EH (cell line): Measurements from ENCODE around the gene PLRG1.
A peak's percentile ranks its signal among the peaks of the same experiment; 100 is the strongest.
"Not testable (repeated sequence)": the region's sequence is repeated elsewhere in the genome, so short reads cannot be mapped to it uniquely, and the experiment has no call there.

Experiments used
- DNase-seq: peaks from one replicate; pipeline ENCODE4 v3.0.0-alpha.2; 2015; ENCODE audit warnings: low read depth

The PLRG1 gene

GRCh38 chr4:154549894-154550790 is at the start of gene PLRG1:
TSS of gene PLRG1 (minus strand) at chr4:154550400. CDS start at chr4:154550308, 92 bp downstream.
- peak; percentile 95 for DNase-seq

DNA sequence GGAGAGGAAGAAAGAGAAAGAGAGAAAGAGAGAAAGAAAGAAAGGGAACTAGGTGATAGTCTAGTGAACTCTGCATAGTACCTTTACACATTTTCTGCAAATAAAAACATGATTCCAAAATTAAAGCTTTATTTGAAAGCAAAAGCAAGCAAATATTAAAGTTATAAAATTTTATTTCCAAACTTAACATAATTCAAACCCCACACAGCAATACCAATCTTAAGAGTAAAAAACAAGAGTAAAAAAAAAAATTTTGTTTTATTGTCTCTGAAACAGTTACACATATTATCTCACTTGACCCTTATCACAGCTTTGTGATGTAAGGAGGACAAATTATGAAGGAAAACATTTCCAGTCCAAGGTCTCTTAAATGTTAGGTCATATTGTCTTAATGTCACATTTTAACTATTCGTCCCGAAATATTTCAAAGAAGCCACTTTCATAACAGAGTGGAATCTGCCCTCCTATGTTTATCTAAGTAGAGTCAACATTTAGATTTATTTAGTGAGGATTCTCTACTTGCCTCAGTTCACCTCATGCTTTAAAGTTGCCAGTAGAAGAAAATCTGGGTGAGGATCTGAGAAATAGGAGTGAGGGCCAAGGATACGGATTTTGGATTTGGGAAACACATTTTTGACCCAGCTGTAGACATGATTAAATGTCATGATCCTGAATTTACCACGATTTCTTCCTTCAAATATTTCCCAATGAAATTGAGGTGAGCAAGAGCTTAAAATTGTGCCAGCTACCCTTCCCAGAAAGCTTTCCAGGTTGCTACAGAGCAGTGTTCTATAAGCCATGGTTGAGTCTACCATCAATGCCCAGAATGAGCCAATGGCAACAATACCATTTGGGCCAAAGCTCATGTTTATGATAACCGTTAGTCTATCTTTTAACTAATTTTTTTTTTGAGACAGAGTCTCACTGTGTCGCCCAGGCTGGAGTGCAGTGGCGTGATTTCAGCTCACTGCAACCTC is 47.9 kb upstream of the PLRG1 start:
- no peak for DNase-seq

- not testable (repeated sequence) for DNase-seq
Measured at GRCh38 chr4:154597281-154597680, 47.1 kb upstream of the PLRG1 start.

GRCh38 chr4:154595807-154596206 is 45.6 kb upstream of the PLRG1 start:
- DNase-seq: no peak

GRCh38 chr4:154594343-154594742 is 44.1 kb upstream of the PLRG1 start:
- DNase-seq: not testable (repeated sequence)

GRCh38 chr4:154593868-154594267 is 43.7 kb upstream of the PLRG1 start:
- no peak for DNase-seq

DNA sequence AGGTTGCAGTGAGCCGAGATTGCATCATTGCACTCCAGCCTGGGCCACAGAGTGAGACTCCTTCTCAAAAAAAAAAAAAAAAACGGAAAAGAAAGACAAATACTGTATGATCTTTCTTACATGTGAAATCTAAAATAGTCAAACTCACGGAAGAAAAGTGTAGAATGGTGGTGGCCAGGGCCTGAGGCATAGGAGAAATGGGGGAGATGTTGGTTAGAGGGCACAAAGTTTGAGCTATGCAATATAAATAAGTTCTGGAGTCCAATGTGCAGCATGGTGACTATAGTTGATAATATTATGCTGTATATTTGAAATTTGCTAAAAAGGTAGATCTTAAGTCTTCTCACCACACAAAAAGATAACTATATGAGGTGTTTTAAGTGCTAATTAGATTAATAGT is 41.7 kb upstream of the PLRG1 start:
- DNase-seq: no peak

DNA sequence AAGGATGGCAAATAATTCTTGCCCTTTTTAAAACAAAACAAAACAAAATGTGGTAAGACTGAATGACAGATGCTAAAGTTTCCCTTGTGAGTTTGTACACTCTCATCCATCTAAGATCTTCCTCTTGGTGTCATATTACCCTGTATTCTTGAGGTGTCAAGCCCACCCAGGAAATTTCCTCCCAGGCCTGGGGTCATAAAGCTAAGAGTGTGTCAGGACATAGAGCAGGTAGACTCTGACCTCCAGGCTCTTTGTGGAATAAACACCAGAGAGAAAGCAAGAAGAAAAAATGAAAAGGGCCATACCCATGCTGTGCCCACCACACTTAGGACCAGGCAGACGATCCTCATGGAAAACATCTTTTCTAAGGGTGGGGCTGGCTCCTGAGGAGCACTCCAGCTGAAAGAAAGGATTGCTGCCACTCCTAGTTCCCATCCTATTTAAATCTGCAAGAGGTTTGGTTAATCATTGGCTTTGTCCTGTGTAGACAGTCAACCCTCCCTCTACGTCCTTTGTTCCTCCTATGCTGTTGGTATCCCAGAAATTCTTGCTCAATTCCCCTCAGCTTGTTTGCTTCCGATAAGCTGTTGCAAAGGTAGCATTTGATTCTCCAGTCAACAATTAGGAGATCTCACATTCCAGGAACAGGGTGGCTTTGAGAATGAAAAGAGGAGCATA is 40.3 kb upstream of the PLRG1 start, which contains the start of gene FGA:
TSS of gene FGA (minus strand) at position 414 of the 678 bp plus-strand sequence. CDS start at position 359, 55 bp downstream.
- DNase-seq: no peak

GRCh38 chr4:154589296-154590197 is 39.3 kb upstream of the PLRG1 start:
- DNase-seq: no peak

DNA sequence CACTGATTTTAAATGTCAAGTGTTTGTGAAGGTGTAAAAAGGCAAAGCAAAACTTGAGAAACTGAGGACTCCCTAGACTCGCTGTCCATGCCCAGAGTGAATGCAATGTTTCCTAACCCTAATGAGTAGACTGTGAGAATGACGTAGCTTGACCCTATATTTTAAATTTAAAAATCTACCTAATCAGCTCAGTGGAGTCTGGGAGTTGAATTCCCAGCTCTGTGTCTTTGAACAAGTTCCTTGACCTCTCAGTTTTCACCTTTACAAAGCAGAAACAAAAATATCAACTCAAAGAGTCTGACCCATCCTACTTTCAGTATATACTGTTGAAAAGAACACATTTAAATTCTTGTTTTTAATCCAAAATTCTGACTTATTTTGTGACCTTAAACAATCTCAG is 38.0 kb upstream of the PLRG1 start:
- no peak for DNase-seq

- DNase-seq: no peak
Measured at GRCh38 chr4:154586296-154587033, 36.3 kb upstream of the PLRG1 start.

DNA sequence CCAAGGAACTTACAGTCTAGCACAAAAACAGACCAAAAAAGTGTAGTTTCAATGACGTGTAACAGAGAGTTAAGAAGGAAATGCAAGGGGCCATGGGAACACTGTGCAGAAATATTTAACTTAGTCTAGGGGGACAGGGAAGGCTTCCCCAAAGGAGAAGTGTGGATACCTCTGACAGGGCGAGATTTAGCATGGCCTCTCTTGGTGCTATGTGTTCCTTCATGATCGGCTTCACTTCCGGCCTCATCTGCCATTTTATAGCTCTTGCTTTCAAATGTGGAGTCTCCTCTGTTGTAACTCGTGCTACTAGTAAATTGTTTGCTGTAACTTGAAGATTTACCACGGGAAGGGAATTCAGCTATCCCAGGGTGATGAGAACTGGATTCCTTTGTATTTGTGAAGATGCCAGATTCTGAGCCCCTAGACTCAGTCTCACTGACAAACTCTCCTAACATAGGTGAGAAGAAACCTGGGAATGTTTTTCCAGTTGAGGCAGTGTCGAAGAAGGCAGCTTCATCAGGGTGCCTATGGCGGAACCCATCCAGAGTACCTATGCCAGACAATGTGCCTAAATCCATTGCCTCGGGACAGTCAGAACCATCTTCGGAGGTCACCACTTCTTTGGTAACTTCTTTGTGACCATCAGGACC is 35.3 kb upstream of the PLRG1 start:
- no peak for DNase-seq

GRCh38 chr4:154584259-154584658 is 34.1 kb upstream of the PLRG1 start:
- DNase-seq: no peak

- no peak for DNase-seq
Measured at GRCh38 chr4:154583677-154584076, 33.5 kb upstream of the PLRG1 start.

DNA sequence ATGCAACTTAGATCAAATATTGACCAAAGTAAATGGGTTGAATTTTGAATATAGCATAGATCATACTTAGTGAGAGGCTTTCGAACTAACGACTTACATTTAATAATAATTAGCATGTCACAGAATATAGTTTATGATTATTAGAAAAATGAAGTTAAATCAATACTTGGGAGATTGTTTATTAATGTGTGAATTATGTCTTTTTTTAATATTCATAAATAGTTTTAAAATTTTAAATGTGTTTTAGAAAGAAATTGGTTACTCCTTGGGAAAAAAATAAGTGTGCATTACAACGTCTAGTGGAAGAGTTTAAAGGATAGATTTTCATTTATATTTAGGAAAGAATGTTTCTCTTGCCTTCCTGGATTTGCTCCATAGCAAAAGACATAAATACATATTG is 33.0 kb upstream of the PLRG1 start:
- DNase-seq: no peak

- DNase-seq: no peak
Measured at GRCh38 chr4:154582723-154583122, 32.5 kb upstream of the PLRG1 start.

GRCh38 chr4:154579927-154580326 is 29.7 kb upstream of the PLRG1 start:
- no peak for DNase-seq

DNA sequence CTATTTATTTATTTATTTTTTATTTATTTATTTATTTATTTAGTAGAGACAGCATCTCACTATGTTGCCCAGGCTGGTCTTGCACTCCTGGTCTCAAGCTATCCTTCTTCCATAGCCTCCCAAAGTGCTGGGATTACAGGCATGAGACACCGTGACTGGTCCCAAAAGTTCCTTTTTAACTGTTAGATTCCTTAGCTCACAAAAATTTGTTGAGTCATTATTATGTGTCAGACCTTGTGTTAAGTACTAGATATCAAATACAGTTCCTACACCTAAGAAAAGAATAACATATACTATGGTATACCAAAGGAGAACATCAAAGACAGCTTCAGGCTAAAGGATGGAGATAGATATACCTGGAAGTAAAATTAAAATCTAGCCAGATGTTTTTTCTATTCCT is 28.7 kb upstream of the PLRG1 start:
- no peak for DNase-seq

GRCh38 chr4:154577324-154577723 is 27.1 kb upstream of the PLRG1 start:
- DNase-seq: no peak

DNA sequence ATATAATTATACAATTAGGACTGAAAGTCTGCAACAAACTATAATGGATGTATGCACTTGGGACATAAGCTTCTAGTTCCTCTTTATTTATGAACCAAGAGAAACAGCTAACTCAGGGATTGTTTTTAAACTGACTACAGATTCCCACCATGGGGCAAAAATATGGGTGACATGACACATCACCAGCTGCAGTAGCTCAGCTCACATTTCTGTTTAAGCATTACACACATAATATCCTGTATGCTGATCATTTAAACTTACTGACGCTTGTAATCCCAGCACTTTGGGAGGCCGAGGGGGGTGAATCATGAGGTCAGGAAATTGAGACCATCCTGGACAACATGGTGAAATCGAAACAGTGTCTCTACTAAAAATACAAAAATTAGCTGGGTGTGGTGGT is 24.1 kb upstream of the PLRG1 start:
- no peak for DNase-seq
